Measurements from ENCODE around the gene CADM4.
"Not testable (repeated sequence)": the region's sequence is repeated elsewhere in the genome, so short reads cannot be mapped to it uniquely, and the experiment has no call there.

CADM4 gene

GRCh38 chr19:43610493-43610892 is 29.2 kb downstream of the CADM4 start:
- DNase-seq (ENCODE audit: low read depth in 1 of 2, low spot score in 1 of 2) = no peak

GRCh38 chr19:43609872-43610271 is 29.8 kb downstream of the CADM4 start:
- DNase-seq (ENCODE audit: low read depth in 1 of 2, low spot score in 1 of 2) = no peak

GRCh38 chr19:43607238-43608205 is 32.1 kb downstream of the CADM4 start:
- DNase-seq (ENCODE audit: low read depth in 1 of 2, low spot score in 1 of 2) = no peak

- no peak for DNase-seq (ENCODE audit: low read depth in 1 of 2, low spot score in 1 of 2)
These were observed 33.0 kb downstream of the CADM4 start for GRCh38 chr19:43606569-43607229.

- DNase-seq (ENCODE audit: low read depth in 1 of 2, low spot score in 1 of 2) = no peak
These were observed 33.6 kb downstream of the CADM4 start for GRCh38 chr19:43605875-43606568.

GRCh38 chr19:43600326-43600725 is 39.3 kb downstream of the CADM4 start:
- DNase-seq (ENCODE audit: low read depth in 1 of 2, low spot score in 1 of 2) = not testable (repeated sequence)

- no peak for DNase-seq (ENCODE audit: low read depth in 1 of 2, low spot score in 1 of 2)
These were observed 39.9 kb downstream of the CADM4 start for GRCh38 chr19:43599635-43600295.

- no peak for DNase-seq (ENCODE audit: low read depth in 1 of 2, low spot score in 1 of 2)
These were observed 41.0 kb downstream of the CADM4 start for GRCh38 chr19:43598445-43599240.

- DNase-seq (ENCODE audit: low read depth in 1 of 2, low spot score in 1 of 2) = no peak
These were observed 41.8 kb downstream of the CADM4 start for GRCh38 chr19:43597876-43598275.

GRCh38 chr19:43596842-43597461 is 42.7 kb downstream of the CADM4 start:
- no peak for DNase-seq (ENCODE audit: low read depth in 1 of 2, low spot score in 1 of 2)

GRCh38 chr19:43595999-43596841 is 43.4 kb downstream of the CADM4 start, which contains the start of the genes IRGQ and ZNF576:
Gene IRGQ, minus strand, starts transcription at chr19:43596134. Its CDS starts 796 bp downstream, at chr19:43595338.
Gene ZNF576, plus strand, starts transcription at chr19:43596595. Its CDS starts 514 bp downstream, at chr19:43597109.
- DNase-seq (ENCODE audit: low read depth in 1 of 2, low spot score in 1 of 2) = peak; percentile 100

GRCh38 chr19:43595605-43595998 is 44.0 kb downstream of the CADM4 start:
- DNase-seq (ENCODE audit: low read depth in 1 of 2, low spot score in 1 of 2) = peak in 1 of 2 donors; percentile 14

- peak; percentile 50 to 62 for DNase-seq (ENCODE audit: low read depth in 1 of 2, low spot score in 1 of 2)
These were observed 44.7 kb downstream of the CADM4 start for GRCh38 chr19:43594710-43595604.

- DNase-seq (ENCODE audit: low read depth in 1 of 2, low spot score in 1 of 2) = no peak
These were observed 45.5 kb downstream of the CADM4 start for GRCh38 chr19:43594081-43594697.

- DNase-seq (ENCODE audit: low read depth in 1 of 2, low spot score in 1 of 2) = no peak
These were observed 46.8 kb downstream of the CADM4 start for GRCh38 chr19:43592800-43593350.

- no peak for DNase-seq (ENCODE audit: low read depth in 1 of 2, low spot score in 1 of 2)
These were observed 47.5 kb downstream of the CADM4 start for GRCh38 chr19:43591904-43592772.
